DMS53 (cell line): ENCODE results near the gene THSD4.
A peak's percentile ranks its signal among the peaks of the same experiment; 100 is the strongest.

Experiments used
- DNase-seq: peaks from one replicate; lab custom pipeline; 2025; lab: John Stamatoyannopoulos, UW

THSD4 gene

GRCh38 chr15:71455878-71456277 lies 340.6 kb downstream of the THSD4 start:
- DNase-seq, result no peak

GRCh38 chr15:71456362-71456761 lies 341.1 kb downstream of the THSD4 start:
- DNase-seq, result no peak

GRCh38 chr15:71456811-71457210 lies 341.5 kb downstream of the THSD4 start:
- no peak for DNase-seq

- no peak for DNase-seq
Measured at GRCh38 chr15:71458089-71458660, 342.9 kb downstream of the THSD4 start.

- DNase-seq, result no peak
Measured at GRCh38 chr15:71461748-71462147, 346.5 kb downstream of the THSD4 start.

- no peak for DNase-seq
Measured at GRCh38 chr15:71462638-71463037, 347.4 kb downstream of the THSD4 start.

- no peak for DNase-seq
Measured at GRCh38 chr15:71463156-71463665, 347.9 kb downstream of the THSD4 start.

- no peak for DNase-seq
Measured at GRCh38 chr15:71465131-71465955, 350.1 kb downstream of the THSD4 start.

GRCh38 chr15:71468715-71469114 lies 353.4 kb downstream of the THSD4 start:
- DNase-seq, result no peak

- no peak for DNase-seq
Measured at GRCh38 chr15:71469413-71469812, 354.1 kb downstream of the THSD4 start.

GRCh38 chr15:71471347-71471746 lies 356.1 kb downstream of the THSD4 start:
- DNase-seq, result no peak

GRCh38 chr15:71472566-71472965 lies 357.3 kb downstream of the THSD4 start:
- DNase-seq, result no peak

- no peak for DNase-seq
Measured at GRCh38 chr15:71473751-71474150, 358.5 kb downstream of the THSD4 start.

- DNase-seq, result no peak
Measured at GRCh38 chr15:71476823-71477222, 361.6 kb downstream of the THSD4 start.

GRCh38 chr15:71480556-71480955 lies 365.3 kb downstream of the THSD4 start:
- no peak for DNase-seq

GRCh38 chr15:71484080-71484479 lies 368.8 kb downstream of the THSD4 start:
- DNase-seq, result no peak

GRCh38 chr15:71485094-71485693 lies 369.9 kb downstream of the THSD4 start:
- peak; percentile 20 for DNase-seq

- no peak for DNase-seq
Measured at GRCh38 chr15:71489570-71489969, 374.3 kb downstream of the THSD4 start.

GRCh38 chr15:71493526-71493925 lies 378.3 kb downstream of the THSD4 start:
- no peak for DNase-seq

GRCh38 chr15:71494563-71495397 lies 379.5 kb downstream of the THSD4 start:
- no peak for DNase-seq

GRCh38 chr15:71495398-71495780 lies 380.1 kb downstream of the THSD4 start:
- DNase-seq, result no peak

- DNase-seq, result no peak
Measured at GRCh38 chr15:71496336-71496955, 381.2 kb downstream of the THSD4 start.
